NB4 (cell line): ENCODE results near the gene UIMC1.

ENCODE experiments used
- MAX ChIP-seq: IDR thresholded peaks from 2 replicates; pipeline ENCODE4 v1.6.1; 2011; ENCODE audit warnings: low read depth, low read length
- POLR2A ChIP-seq: IDR thresholded peaks from 2 replicates; pipeline ENCODE4 v1.6.1; 2011; ENCODE audit warnings: mild to moderate bottlenecking; ENCODE audit not compliant: insufficient read length; ENCODE audit errors: extremely low read depth
- TF ChIP-seq, protein P1 (sequence below): IDR thresholded peaks from one replicate; pipeline ENCODE4 v1.5.1; 2012; ENCODE audit warnings: low read depth, low read length

DNA sequence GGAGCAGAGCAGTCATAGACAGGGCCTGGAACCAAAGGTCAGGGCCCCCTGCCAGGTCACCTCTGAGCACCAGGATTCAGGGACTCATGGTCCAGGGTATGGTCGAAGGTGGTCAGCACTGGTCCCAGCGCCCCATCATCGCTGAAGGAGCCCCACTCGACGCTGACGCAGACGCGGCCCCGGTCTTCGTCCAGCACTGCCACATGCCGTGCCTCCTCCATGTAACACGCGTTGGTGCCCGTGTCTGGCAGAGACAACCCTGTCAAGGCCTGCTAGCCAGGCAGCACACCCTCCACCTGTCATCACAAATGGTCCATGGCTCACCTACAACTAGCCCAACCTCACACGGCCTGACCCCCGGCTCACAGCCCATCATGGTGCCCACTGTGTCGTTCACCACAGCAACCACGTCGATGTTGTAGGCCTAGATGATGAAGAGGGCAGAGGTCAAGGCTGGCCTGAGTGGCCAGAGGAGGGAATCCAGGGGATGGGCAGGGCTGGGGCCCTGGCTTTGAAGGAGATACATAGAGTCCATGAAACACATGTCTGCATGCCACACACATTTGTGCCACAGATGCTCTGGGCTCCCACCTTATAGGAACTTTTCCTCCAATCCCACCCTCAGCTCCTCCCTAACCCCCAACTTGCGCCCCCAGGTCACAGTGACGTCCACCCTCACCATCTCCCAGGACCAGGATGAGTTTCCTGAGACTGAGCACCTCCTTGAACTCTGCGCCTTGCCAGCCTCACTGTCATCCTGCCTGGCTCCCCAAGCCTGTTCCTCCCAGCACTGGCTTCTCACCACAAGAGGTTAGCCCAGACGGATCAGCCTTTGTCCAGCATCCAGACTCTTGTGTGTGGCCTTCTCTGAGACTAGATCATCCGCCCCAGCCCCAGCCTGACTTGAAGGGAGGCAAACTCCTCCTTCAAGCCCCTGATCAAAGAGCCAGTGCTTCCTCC is 117.0 kb downstream of the UIMC1 start:
- TF ChIP-seq, protein P1, sequence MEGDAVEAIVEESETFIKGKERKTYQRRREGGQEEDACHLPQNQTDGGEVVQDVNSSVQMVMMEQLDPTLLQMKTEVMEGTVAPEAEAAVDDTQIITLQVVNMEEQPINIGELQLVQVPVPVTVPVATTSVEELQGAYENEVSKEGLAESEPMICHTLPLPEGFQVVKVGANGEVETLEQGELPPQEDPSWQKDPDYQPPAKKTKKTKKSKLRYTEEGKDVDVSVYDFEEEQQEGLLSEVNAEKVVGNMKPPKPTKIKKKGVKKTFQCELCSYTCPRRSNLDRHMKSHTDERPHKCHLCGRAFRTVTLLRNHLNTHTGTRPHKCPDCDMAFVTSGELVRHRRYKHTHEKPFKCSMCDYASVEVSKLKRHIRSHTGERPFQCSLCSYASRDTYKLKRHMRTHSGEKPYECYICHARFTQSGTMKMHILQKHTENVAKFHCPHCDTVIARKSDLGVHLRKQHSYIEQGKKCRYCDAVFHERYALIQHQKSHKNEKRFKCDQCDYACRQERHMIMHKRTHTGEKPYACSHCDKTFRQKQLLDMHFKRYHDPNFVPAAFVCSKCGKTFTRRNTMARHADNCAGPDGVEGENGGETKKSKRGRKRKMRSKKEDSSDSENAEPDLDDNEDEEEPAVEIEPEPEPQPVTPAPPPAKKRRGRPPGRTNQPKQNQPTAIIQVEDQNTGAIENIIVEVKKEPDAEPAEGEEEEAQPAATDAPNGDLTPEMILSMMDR, result no peak
- TF ChIP-seq POLR2A (no peak), MAX (no peak)
